K562 (cell line): ENCODE data around the gene MEA1. TPM values are rescaled to one million over a fixed set of nuclear protein-coding genes. Genes with fewer than 3 reads are reported as not detected.
A peak's percentile ranks its signal among the peaks of the same experiment; 100 is the strongest.

Experiments used
- BHLHE40 ChIP-seq: IDR thresholded peaks from 2 replicates; pipeline ENCODE4 v1.6.1; 2011; ENCODE audit warnings: low read length, improper control_type of control experiment
- BRD9 ChIP-seq: fragments of 450-650 bp; IDR thresholded peaks from 2 replicates; pipeline ENCODE4 v1.6.1; 2018; ENCODE audit warnings: low read depth; ENCODE audit not compliant: partially characterized antibody
- CHD1 ChIP-seq: fragments of 200-600 bp; sonication (generic); IDR thresholded peaks from one replicate; pipeline ENCODE4 v1.6.1; 2012; ENCODE audit warnings: mild to moderate bottlenecking, moderate library complexity, low read length, inconsistent platforms
- CHD2 ChIP-seq: IDR thresholded peaks from 2 replicates; pipeline ENCODE4 v1.6.1; 2011; ENCODE audit warnings: low read depth, low read length
- EP300 ChIP-seq: IDR thresholded peaks from 2 replicates; pipeline ENCODE4 v1.6.1; 2012; ENCODE audit warnings: low read length, improper control_type of control experiment
- FOXA3 ChIP-seq, 2 experiments: fragments of 450-650 bp in 1 of 2; sonication (generic) in 1 of 2; formaldehyde crosslinking; IDR thresholded peaks in 1 of 2; conservative IDR thresholded peaks in 1 of 2; 2 replicates each; pipeline versions ENCODE4 v1.4.0 to v1.8.0; 2020 to 2022; ENCODE audit warnings: mild to moderate bottlenecking in 2 of 2, missing genetic modification reagents in 1 of 2
- FOXK2 ChIP-seq, 2 experiments: fragments of 450-650 bp; IDR thresholded peaks in 1 of 2; conservative IDR thresholded peaks in 1 of 2; 2 replicates each; pipeline ENCODE4 v1.6.1; 2016; ENCODE audit warnings: low read depth in 2 of 2, mild to moderate bottlenecking in 1 of 2
- HCFC1 ChIP-seq: IDR thresholded peaks from 2 replicates; pipeline ENCODE4 v1.6.1; 2012; ENCODE audit warnings: low read depth, low read length, improper control_type of control experiment
- HMGN3 ChIP-seq: IDR thresholded peaks from 2 replicates; pipeline ENCODE4 v1.6.1; 2011; ENCODE audit warnings: borderline replicate concordance, low read depth, mild to moderate bottlenecking, mixed read lengths, low read length; ENCODE audit not compliant: insufficient read length; ENCODE audit errors: extremely low read depth
- ILF3 ChIP-seq: fragments of 450-650 bp; IDR thresholded peaks from 2 replicates; pipeline ENCODE4 v1.6.1; 2018; ENCODE audit warnings: antibody characterized with exemption, mild to moderate bottlenecking, moderate library complexity, borderline replicate concordance
- KDM2B ChIP-seq: fragments of 250-450 bp; sonication (Bioruptor Pico); IDR thresholded peaks from 2 replicates; pipeline ENCODE4 v1.8.0; 2021; ENCODE audit warnings: mild to moderate bottlenecking, moderate library complexity
- MBD2 ChIP-seq: sonication (generic); IDR thresholded peaks from 2 replicates; pipeline ENCODE4 v1.6.1; 2016; ENCODE audit warnings: low read depth, borderline replicate concordance
- MTA3 ChIP-seq: fragments of 450-650 bp; formaldehyde crosslinking; IDR thresholded peaks from 2 replicates; pipeline ENCODE4 v1.6.1; 2017; ENCODE audit warnings: mild to moderate bottlenecking, borderline replicate concordance
- NCOR1 ChIP-seq: fragments of 450-650 bp; IDR thresholded peaks from 2 replicates; pipeline ENCODE4 v1.6.1; 2016; ENCODE audit warnings: mild to moderate bottlenecking, moderate library complexity
- POLR2G ChIP-seq: fragments of 200-400 bp; formaldehyde crosslinking; IDR thresholded peaks from 2 replicates; pipeline ENCODE4 v1.6.1; 2017; ENCODE audit warnings: low read depth, mild to moderate bottlenecking, antibody characterized with exemption, low read length, moderate library complexity
- SAFB ChIP-seq: fragments of 200-400 bp; formaldehyde crosslinking; IDR thresholded peaks from 2 replicates; pipeline ENCODE4 v1.6.1; 2017; ENCODE audit warnings: low read depth, low read length, borderline replicate concordance
- ZNF23 ChIP-seq: fragments of 250-450 bp; sonication (Bioruptor Pico); IDR thresholded peaks from 2 replicates; pipeline ENCODE4 v1.4.0; 2020; ENCODE audit warnings: mild to moderate bottlenecking
- ZNF316 ChIP-seq: fragments of 450-650 bp; IDR thresholded peaks from 2 replicates; pipeline ENCODE4 v1.6.1; 2016
- ZNF347 ChIP-seq: fragments of 450-650 bp; formaldehyde crosslinking; IDR thresholded peaks from 2 replicates; pipeline ENCODE4 v1.4.0; 2020; ENCODE audit warnings: low read depth, mild to moderate bottlenecking, moderate library complexity
- ZNF583 ChIP-seq: fragments of 250-450 bp; sonication (Bioruptor Pico); IDR thresholded peaks from 2 replicates; pipeline ENCODE4 v1.4.0; 2020
- polyA plus RNA-seq, 8 experiments: library from polyadenylated mRNA; depleted of rRNA in 4 of 8; stranded (reverse) in 5 of 8; unstranded in 3 of 8; fragments of >200 nt; fragmentation: Nextera tagmentation in 2 of 8; fragmentation: Illumina TruSeq in 1 of 8; extraction: Ambion mirVana in 2 of 8; extraction: Trizol in 1 of 8; gene quantifications; 2 replicates each; pipeline versions ENCODE4 v1.2.1 to v1.2.3, GENCODE V29; 2011 to 2014; ENCODE audit warnings: inconsistent platforms in 1 of 8, missing spikeins in 1 of 8
- total RNA-seq, 7 experiments: library from RNA; depleted of rRNA in 6 of 7; stranded (reverse); fragments of >200 nt in 6 of 7; fragmentation: Illumina TruSeq in 2 of 7; extraction: Trizol in 2 of 7; gene quantifications; 2 replicates each; pipeline versions ENCODE4 v1.2.1 to v1.2.3, GENCODE V29; 2011 to 2021; ENCODE audit warnings: low replicate concordance in 1 of 7
- TF ChIP-seq, protein P1 (sequence below): sonication (generic); IDR thresholded peaks from 2 replicates; pipeline ENCODE4 v1.6.1; 2016
- TF ChIP-seq, protein P2 (sequence below): fragments of 250-450 bp; sonication (Bioruptor Pico); IDR thresholded peaks from 2 replicates; pipeline ENCODE4 v1.8.0; 2021; ENCODE audit warnings: borderline replicate concordance, mild to moderate bottlenecking, moderate library complexity; ENCODE audit not compliant: poor library complexity, severe bottlenecking
- TF ChIP-seq, protein P3 (sequence below): fragments of 250-450 bp; sonication (Bioruptor Pico); IDR thresholded peaks from 2 replicates; pipeline ENCODE4 v1.5.0; 2021; ENCODE audit warnings: mild to moderate bottlenecking, borderline replicate concordance
- TF ChIP-seq, protein P4 (sequence below): sonication (generic); formaldehyde crosslinking; IDR thresholded peaks from 2 replicates; pipeline ENCODE4 v1.8.1; 2022; ENCODE audit warnings: missing genetic modification reagents

MEA1 gene
- total and polyA plus RNA-seq, 9 of the 15 experiments (the other 6 are each of a cell fraction or from before 2014, with no cell fraction given), result 86.8 to 210 (median 152) TPM

DNA sequence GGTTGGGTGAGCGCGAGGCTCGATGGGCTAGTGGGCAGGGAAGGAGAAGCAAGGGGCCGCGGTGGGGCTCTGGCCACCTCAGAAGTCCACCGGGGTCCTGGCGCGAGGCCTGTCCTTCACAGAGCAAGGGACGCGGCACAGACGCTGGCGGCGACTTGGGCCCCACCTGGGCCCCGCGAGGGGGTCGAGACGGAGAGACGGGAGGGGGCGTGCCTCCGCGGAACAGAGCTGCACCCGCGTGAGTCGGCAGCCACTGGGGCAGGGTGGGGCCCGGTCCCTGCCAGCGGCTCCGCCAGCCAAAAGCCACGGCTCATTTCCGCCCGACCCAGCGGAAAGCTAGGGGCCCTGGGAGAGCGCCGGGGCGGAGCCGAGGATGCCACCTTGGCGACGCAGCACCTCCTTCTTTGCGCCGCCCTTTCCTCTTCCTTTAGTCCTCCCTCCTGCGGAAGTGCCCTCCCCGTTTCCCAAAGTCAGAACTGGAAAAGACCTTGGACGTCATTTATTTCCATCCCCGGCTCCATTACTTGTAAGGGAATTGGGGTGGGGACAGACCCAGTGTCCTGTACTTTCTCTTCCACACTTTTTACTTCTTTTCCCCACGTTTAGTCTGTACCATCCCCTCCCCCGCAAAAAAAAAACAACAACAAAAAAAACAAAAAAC lies 39.9 kb upstream of the MEA1 start, which contains the start of gene CUL7 (continued):
- TF ChIP-seq FOXK2 (conservative IDR thresholded peaks at IDR 0.05 in 1 of 2, IDR thresholded peaks at IDR 0.05 in 1 of 2; ENCODE audit: low read depth in 2 of 2), result peak; percentile 73 to 77; a peak in 3 of 4 replicates
- TF ChIP-seq ZNF316, result 0 out of 2 replicates have a peak, but pooled peaks have one; percentile 29
- TF ChIP-seq FOXA3 (CRISPR knock-in tag; conservative IDR thresholded peaks at IDR 0.05 in 1 of 2, IDR thresholded peaks at IDR 0.05 in 1 of 2), result peak in 1 of 2 experiments; percentile 75; a peak in 2 of 4 replicates
- TF ChIP-seq ILF3, result peak; percentile 93; the same call in 1 of the 2 replicates
- TF ChIP-seq KDM2B (CRISPR knock-in tag), result peak; percentile 75; the same call in 1 of the 2 replicates
- TF ChIP-seq, protein P1, sequence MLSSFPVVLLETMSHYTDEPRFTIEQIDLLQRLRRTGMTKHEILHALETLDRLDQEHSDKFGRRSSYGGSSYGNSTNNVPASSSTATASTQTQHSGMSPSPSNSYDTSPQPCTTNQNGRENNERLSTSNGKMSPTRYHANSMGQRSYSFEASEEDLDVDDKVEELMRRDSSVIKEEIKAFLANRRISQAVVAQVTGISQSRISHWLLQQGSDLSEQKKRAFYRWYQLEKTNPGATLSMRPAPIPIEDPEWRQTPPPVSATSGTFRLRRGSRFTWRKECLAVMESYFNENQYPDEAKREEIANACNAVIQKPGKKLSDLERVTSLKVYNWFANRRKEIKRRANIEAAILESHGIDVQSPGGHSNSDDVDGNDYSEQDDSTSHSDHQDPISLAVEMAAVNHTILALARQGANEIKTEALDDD, result no peak
- peak; percentile 86 for TF ChIP-seq CHD1
- peak; percentile 16; the same call in 1 of the 2 replicates for TF ChIP-seq CHD2
- TF ChIP-seq HMGN3, result peak; percentile 98
- TF ChIP-seq BRD9, result peak; percentile 84
- peak; percentile 80 for TF ChIP-seq ZNF583
- TF ChIP-seq, protein P2, sequence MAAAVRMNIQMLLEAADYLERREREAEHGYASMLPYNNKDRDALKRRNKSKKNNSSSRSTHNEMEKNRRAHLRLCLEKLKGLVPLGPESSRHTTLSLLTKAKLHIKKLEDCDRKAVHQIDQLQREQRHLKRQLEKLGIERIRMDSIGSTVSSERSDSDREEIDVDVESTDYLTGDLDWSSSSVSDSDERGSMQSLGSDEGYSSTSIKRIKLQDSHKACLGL, result peak; percentile 58
- TF ChIP-seq MBD2, result peak; percentile 88
- TF ChIP-seq POLR2G, result peak; percentile 97
- peak; percentile 72 for TF ChIP-seq HCFC1
- peak; percentile 69 for TF ChIP-seq EP300
- peak; percentile 86 for TF ChIP-seq ZNF23
- TF ChIP-seq, protein P3, sequence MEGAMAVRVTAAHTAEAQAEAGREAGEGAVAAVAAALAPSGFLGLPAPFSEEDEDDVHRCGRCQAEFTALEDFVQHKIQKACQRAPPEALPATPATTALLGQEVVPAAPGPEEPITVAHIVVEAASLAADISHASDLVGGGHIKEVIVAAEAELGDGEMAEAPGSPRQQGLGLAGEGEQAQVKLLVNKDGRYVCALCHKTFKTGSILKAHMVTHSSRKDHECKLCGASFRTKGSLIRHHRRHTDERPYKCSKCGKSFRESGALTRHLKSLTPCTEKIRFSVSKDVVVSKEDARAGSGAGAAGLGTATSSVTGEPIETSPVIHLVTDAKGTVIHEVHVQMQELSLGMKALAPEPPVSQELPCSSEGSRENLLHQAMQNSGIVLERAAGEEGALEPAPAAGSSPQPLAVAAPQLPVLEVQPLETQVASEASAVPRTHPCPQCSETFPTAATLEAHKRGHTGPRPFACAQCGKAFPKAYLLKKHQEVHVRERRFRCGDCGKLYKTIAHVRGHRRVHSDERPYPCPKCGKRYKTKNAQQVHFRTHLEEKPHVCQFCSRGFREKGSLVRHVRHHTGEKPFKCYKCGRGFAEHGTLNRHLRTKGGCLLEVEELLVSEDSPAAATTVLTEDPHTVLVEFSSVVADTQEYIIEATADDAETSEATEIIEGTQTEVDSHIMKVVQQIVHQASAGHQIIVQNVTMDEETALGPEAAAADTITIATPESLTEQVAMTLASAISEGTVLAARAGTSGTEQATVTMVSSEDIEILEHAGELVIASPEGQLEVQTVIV (CRISPR knock-in tag), result peak; percentile 76; the same call in 1 of the 2 replicates
- TF ChIP-seq BHLHE40, result peak; percentile 23; the same call in 1 of the 2 replicates
- TF ChIP-seq, protein P4, sequence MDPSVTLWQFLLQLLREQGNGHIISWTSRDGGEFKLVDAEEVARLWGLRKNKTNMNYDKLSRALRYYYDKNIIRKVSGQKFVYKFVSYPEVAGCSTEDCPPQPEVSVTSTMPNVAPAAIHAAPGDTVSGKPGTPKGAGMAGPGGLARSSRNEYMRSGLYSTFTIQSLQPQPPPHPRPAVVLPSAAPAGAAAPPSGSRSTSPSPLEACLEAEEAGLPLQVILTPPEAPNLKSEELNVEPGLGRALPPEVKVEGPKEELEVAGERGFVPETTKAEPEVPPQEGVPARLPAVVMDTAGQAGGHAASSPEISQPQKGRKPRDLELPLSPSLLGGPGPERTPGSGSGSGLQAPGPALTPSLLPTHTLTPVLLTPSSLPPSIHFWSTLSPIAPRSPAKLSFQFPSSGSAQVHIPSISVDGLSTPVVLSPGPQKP, result no peak
- TF ChIP-seq MTA3, result peak; percentile 95
- peak; percentile 45; the same call in 1 of the 2 replicates for TF ChIP-seq ZNF347 (CRISPR knock-in tag)
- peak; percentile 63; the same call in 1 of the 2 replicates for TF ChIP-seq NCOR1
- peak; percentile 51; the same call in 1 of the 2 replicates for TF ChIP-seq SAFB
